ENCODE results near the gene EYA4.

Gene EYA4

GRCh38 chr6:133242637-133243585 is 1.8 kb downstream of the EYA4 start:
- DNase-seq, result no peak

- DNase-seq, result no peak
These were observed 2.7 kb downstream of the EYA4 start for GRCh38 chr6:133243723-133244305.

GRCh38 chr6:133244519-133244918 is 3.4 kb downstream of the EYA4 start:
- no peak for DNase-seq

GRCh38 chr6:133245007-133245406 is 3.9 kb downstream of the EYA4 start:
- DNase-seq, result no peak

- no peak for DNase-seq
These were observed 4.3 kb downstream of the EYA4 start for GRCh38 chr6:133245422-133245903.

GRCh38 chr6:133247581-133247980 is 6.4 kb downstream of the EYA4 start:
- no peak for DNase-seq

GRCh38 chr6:133248241-133249001 is 7.3 kb downstream of the EYA4 start:
- no peak for DNase-seq

GRCh38 chr6:133251688-133252087 is 10.5 kb downstream of the EYA4 start:
- DNase-seq, result no peak

GRCh38 chr6:133254552-133255228 is 13.5 kb downstream of the EYA4 start:
- DNase-seq, result no peak

- no peak for DNase-seq
These were observed 16.5 kb downstream of the EYA4 start for GRCh38 chr6:133257545-133258105.

GRCh38 chr6:133259561-133259960 is 18.4 kb downstream of the EYA4 start:
- no peak for DNase-seq

- no peak for DNase-seq
These were observed 21.6 kb downstream of the EYA4 start for GRCh38 chr6:133262804-133263203.

- DNase-seq, result no peak
These were observed 23.9 kb downstream of the EYA4 start for GRCh38 chr6:133265066-133265465.

GRCh38 chr6:133266186-133266585 is 25.0 kb downstream of the EYA4 start:
- DNase-seq, result no peak

GRCh38 chr6:133268621-133269020 is 27.5 kb downstream of the EYA4 start:
- DNase-seq, result no peak

GRCh38 chr6:133274813-133275212 is 33.7 kb downstream of the EYA4 start:
- no peak for DNase-seq

- no peak for DNase-seq
These were observed 34.1 kb downstream of the EYA4 start for GRCh38 chr6:133275213-133275612.

- no peak for DNase-seq
These were observed 36.2 kb downstream of the EYA4 start for GRCh38 chr6:133277228-133277899.

GRCh38 chr6:133277900-133278545 is 36.9 kb downstream of the EYA4 start:
- no peak for DNase-seq

- no peak for DNase-seq
These were observed 45.6 kb downstream of the EYA4 start for GRCh38 chr6:133286765-133287164.

GRCh38 chr6:133288662-133289061 is 47.5 kb downstream of the EYA4 start:
- no peak for DNase-seq
